ENCODE data around the gene WDR90.

DNA sequence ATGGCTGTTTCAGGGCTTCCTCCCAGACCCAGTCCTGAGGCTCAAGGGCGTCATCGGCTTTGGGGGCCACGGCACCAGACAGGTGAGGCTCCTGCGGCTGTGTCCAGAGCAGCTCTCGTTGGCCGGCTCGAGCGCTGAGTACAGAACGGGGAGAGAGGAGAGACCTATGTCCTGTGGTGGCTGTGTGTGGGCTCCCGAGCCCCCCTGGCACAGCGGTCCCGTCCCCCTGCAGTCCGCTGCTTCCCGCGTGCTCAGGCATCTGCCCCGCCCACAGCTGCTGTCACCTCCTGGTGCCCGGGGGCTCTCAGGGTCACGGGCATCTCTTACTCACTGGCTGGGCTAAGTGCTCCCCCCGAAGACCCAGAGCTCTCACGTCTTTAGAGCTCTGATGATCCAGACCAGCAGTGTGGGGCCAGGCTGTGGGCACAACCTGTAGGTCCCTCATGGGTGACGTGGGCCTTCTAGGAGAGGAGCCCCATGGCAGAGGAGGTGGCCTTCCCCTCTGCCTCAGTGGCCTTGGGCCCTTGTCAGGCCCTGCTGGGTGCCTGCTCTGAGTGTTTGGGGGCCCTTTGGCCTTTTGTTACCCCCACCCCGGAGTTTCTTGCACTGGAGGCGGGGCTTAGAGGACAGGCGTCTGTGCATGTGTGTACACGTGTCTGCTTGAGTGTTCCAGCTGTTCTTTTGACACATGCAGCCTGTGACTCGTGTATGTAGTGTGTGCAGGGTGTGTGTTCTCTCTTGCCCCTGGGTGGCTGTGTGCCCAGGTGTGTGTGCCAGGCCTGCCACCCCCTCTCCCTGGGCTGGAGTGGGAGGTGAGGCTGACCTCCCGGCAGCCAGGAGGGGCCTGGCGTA lies 3.5 kb downstream of the WDR90 start:
- TF ChIP-seq CTCF (IDR thresholded peaks at IDR 0.05) (no peak), POLR2A (IDR thresholded peaks at IDR 0.05) (no peak)
